ENCODE data around the gene SHC1.
A peak's percentile ranks its signal among the peaks of the same experiment; 100 is the strongest.
"Not testable (repeated sequence)": the region's sequence is repeated elsewhere in the genome, so short reads cannot be mapped to it uniquely, and the experiment has no call there.

SHC1 gene

DNA sequence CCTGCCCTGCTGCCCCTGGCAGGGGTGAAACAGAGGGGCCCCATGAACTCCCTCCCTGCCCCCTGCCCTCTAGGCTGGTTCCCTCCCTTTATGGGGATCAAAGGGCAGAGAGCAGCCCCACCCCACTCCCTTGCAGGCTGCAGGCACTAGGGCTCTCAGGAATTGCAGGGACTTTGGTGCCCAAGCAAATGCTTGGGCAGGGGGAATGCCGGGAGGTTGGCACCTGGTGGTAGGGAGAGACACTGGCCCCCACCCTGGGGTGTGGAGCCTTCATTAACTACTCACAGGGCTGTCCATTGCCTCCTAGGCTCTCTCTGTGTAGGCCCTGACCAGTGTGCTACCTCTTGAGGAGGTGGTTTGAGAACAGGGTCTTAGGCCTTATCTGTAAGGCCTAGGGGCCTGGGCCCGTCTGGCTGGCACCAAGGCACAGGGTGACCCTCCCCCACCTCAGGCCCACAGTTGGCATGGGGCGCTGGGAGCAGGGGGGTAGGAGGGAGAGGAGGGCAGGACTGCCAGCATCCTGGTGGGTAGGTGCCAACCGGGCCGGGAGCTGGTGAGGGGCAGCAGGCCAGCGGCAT is 36.8 kb upstream of the SHC1 start:
- DNase-seq = no peak

DNA sequence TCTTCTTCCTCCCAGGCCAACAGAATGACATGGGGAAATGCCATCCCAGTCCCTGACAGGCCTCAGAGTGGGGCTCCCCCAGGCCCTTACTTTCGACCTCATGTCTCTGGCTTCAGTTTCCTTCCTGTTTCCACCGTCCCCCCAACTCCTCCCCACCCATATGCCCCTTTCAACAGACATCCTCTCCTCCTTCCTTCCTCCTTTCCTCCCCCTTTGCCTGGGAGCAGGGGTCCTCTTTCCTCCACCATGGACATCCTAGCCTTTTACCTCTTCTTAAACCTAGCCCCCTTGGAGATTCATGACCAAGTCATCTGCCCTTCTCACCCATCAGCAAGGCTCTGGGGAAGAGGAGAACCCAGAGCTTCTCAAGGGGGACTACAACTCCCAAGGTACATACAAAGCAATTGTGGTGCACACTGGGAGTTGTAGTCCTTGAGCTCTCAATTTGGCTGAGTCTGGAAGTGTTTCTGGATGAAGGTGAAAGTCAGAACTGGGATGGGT is 36.1 kb upstream of the SHC1 start:
- DNase-seq = no peak

DNA sequence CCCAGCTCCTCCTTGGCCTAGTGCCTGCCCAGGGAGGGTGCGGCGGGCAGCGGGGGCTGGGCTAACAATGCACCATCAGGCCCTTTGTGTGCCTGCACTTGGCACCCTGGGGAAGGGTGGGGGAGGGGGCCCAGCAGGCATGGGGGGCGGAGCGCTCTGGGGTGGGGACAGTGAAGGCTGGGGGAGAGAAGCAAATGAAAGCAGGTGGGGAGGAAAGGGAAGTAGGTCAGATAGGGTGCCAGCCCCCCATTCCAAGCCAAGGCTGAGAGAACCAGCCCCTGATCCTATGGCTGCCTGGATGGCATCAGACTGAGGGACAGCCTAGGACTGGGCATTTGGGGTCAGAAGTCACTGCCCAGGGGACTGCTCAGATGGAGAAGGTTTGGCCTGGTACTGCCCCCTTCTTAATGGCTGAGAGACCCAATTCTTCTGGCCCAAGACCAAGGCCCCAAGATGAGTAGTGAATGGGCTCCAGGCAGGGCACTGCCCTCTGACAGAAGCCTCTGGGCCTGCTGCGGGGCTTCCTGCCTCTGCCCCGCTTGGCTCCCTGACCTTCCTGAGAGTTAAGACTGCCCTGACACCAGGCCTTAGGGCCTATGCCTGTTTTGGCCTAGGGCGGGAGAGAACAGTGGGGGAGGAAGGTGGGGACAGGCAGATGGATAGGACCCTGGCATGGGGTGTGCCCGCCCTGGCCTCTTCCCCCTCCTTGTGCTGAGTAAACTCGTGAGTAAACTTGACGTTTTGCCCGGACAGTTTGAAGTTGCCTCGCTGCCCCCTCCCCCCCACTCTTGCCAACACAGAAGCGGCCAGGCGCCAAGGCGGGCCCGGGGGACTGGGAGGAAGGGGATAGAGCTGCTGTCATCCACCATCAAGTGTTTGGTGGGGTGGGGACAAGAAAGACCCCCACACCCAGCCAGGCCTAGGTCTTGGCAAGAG is 34.8 kb upstream of the SHC1 start:
- no peak for DNase-seq

DNA sequence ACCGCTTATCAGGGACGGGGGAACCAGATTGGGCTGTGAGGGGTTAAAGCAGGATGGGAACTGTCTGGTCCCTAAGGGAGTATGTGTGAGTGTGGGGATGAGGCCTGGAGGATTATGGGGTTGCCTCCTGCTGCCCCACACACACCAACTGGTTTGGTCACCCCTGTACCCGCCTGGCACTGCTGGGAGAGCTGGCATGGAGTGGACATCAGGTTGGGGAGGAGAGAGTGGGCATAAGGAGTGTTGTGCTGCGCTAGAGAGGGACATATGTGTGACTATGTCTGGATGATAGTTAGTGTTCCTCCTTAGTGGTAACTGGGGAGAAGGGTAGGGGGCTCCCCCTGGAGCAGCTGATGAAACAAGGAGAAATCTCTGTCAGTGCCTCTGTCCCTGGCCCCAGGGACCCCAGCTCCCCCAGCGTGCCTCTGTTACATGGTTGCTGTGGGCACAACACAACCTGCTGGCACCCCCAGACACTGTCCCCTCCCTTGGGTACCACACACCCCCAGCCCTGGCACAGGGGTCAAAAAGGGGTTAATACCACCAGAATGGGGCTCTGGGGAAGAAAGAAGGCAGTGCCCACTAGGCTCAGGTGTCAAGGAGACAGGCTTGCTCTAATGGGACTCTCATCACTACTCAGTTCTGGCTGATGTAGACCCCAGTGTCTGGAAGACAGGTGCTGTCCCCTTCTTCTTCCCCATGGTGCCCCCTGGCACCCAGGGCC is 34.0 kb upstream of the SHC1 start:
- DNase-seq = no peak

DNA sequence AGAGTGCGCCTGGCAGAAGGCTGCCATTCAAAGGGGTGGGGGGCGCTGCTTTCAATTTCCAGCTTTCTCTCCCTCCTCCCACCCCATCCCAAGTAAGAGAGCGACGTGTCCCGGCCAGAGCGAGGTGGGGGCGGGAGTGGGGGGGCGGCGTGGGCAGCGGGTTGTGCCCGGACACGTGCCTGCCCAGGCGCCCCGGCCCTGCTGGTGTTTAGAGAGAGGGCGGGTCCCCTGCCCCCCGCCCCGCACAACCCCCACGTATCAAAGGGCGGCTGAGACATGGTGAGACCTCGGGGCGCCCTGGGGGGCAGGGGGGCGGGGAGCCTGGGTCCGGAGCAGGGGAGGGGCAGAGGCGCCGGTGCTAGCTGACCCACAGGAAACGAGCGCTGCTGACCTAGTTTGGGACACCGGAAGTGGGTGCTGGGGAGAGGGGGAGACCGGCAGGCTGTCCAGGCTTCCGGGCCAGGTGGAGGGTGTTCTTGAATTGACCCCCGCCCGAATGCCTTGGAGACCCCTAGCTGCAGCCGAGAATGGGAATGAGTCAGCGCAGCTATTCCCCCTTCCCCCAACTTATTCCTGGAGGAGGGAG is 33.3 kb upstream of the SHC1 start:
- peak in 1 of 2 experiments; percentile 64 for DNase-seq

DNA sequence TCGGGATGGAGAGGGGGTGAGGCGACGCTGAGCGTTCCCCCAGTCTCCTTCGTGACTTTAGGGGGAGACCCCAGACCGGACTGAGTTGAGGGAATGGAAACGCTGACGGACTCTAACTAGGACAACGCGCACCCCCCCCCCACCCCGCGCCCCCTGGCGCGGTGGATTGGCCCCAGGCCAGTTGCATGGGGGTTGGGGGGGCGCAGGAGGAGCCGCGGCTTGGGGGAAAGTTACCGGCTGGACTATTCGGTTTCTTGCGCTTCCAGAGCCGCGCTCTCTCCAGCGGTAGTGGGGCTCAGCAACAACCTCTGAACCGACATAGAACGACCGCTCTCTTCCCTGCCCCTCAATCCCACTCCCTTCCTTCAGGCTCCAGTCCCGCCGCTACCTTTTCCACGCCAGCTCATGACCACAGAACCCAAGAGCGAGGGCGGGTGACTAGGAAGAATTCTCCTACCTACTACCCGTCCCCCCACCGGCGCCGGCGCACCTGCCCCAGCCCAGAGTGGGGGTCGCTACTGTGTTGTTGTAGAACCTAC is 32.7 kb upstream of the SHC1 start:
- peak; percentile 37 to 67 for DNase-seq

DNA sequence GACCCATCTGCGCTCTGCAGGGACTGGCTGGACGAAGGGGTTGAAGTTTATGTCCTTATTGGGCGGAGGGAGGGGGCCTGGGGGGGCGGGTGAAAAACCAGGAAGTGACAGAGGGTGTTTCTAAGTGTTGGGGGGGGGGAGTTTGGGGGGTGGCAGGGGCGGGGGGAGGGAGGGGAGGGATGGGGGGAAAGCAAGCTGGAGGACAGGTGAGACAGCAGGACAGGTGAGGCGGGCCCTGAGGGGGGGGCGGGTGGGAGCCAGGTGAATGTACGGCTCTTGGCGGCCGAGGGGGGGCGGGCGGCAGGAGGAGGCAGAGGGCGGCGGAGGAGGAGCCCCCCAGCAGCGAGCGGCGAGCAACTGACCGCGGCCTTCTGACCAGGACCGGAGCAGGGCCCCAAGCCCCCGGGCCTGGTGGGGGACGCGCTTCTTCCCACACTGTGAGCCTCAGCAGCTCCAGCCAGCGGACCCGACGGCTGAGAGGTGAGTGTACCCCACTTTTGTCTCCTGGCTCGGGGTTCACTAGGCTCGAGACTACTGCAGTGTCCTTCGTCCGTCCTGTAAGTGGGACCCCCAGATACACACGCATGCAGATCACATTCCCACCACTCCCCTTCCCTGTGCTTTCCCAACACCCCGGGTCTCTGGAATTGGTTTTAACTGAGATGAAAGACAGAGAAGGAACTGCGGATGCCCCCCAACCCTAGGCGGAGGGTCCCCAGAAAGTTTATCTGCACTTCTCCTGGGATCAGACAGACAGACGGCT is 32.1 kb upstream of the SHC1 start, which contains the start of gene ZBTB7B:
Gene ZBTB7B (plus strand): TSS at position 339 of the 763 bp plus-strand sequence. CDS start 11,859 bp downstream, outside the sequence.
- no peak for DNase-seq

DNA sequence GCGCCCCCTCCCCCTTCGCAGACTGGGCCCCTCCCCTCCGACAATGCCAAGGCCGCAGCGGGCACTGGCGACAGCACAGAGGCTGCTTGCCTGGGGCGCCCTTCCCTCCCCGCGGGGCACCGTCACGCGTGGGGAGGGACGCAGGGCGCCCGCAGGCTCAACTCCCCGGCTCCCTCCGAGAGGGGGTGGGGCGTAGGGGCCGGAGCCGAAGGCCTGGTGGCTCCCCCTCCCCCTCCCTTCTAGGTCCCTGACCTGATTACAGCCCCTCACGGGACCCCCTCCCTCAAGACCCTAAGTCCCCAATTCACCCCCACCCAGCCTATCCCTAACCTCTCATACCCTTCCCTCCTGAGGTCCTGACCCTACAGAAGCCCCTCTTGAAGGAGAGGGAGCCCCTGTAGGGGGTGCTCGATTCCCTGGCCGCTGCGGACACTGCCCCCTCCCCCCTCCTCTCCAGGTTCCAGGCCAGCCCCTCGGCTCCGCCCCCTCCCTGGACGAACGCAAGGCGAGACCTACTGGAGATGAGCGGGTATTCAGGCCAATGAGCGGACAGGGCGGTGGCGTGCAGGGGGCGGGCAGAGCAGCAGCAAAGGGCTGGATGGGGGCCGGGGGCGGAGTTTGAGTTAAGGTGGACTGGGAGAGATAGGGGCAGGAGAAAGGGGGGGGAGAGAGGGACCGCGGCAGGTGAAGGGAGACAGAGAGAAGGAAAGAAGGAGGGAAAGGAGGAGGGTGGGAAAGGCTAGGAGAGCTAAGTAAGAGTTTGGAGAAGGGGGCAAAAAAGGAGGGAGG is 31.3 kb upstream of the SHC1 start:
- peak; percentile 99 to 100 for DNase-seq

DNA sequence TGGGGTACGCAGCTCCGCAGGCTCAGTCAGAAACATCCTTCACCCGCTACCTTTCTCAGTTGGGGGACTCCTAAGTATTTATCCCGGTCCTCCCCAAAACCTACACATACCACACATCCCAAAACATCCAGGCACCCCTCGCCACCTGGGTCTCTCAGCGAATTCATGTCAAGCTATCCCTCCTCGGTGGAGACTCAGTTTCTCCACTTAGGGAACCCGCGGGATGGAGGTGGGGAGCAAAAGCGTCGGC is 30.8 kb upstream of the SHC1 start:
- DNase-seq = no peak

DNA sequence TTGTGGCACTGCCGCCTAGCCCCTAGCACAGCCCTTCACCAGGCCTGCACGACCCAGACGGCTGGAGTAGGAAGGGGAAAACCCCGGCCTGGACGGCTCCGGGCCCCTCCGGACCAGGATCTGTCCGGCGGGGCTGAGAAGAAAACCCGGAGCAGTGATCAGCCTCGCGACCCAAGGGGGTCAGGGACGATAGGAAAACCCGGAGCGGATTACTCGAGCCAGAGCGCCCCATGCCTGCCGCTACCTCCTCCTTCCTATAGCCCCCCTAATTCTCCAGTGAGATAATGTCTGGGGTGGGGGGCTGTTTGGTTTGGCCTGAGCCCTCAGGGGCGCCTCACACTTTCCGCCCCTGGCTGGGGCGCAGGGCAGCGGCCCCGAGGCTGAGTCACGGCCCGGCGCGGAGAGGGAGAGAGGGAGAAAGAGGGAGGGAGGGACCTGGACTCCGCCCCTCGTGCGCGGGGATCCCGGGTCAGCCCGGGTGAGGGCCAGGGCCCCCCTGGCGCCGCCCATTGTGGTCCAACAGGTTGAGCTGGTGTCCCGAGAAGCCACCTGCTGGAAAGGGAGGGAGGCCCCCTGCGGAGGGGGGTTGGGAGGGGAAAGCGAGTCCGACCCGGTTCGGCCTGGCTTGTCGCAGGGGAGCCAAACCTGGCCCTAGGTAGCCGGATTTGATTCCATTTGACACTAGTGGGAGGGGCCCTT is 30.3 kb upstream of the SHC1 start:
- peak; percentile 90 to 95 for DNase-seq

DNA sequence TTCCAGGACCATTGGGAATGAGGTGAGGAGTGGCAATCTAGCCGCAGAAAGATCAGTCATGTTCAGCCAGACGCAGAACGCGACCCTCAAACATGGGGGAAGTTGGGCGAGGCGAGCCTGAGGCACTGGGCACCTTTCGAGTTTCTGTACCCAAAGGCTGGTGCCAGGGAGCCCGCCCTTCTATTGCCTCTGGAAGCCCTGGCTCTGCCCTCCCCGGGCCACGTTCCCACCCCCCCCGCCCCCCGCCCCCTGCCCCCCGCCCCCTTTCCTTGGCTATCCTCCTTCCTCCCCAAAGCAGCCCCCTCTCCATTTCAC is 29.8 kb upstream of the SHC1 start:
- peak in 1 of 2 experiments; percentile 74 for DNase-seq

DNA sequence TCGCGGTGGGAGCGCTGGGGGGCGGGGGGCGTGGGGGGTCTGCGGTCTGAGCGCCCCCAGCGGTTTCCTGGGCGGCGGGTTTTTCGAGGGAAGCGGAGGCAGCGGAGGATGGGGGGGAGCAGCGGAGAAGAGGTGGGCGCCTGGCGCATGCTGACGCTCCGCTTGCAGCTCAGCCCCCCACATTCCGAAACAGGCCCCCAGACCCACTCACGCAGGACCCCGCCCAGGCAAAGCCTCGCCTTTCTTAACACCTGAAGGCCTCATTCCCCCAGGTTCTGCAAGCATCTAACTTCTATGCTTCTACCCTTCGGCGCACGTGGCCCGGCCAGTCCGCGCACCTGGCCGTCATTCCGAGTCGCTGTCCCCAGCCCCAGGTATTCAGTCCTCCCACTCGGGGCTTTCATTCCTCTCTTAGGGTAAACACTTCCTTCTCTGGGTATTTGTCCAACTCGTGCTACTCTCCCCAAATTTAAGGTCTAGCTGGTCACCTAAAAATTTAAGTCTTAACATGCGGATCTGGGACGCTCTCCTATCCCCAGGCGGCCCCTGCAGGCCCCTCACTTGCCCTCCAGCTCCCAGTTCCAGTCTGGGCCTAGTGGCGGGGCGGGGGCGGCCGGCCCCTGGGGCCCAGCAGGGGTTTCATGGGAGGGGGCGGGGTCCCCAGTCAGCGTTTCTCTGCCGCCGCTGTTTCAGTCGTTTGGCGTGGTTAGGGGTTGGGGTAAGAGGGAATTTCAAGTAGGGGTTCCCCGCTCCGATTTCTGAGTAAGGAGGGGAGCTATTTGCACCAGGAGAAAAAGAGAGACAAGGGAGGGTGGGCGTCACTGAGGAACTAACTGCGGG is 29.2 kb upstream of the SHC1 start:
- peak; percentile 58 to 76 for DNase-seq

DNA sequence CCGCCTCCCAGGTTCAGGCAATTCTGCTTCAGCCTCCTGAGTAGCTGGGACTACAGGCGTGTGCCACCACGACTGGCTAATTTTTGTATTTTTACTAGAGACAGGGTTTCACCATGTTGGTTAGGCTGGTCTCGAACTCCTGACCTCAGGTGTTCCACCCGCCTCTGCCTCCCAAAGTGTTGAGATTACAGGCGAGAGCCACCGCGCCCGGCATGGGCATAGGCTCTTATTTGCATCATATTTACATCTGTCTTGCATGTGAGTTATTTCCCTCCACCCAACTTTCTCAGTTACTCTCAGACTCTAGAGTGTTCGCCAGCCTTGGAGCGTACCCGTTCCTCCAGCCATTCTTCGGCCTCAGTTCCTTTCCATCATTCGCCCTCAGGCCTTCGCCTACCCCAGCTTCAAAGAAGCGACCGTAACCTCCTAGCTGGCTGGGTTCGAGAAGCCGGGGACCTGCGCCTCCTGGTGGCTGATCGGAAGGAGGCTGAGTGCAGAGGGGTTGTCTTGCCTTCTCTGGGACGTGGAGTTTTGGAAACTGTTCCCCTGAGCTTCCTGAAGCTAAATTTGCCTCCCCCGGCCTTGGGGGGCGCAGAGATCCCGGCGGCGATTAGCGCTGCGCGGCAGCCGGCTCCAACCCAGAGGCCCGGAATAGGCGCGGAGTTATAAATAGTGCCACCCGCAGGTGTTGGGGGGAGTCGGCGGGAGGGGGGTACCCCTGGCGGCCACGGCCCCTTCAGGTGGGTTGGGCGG is 28.4 kb upstream of the SHC1 start:
- DNase-seq = peak; percentile 77 to 82

DNA sequence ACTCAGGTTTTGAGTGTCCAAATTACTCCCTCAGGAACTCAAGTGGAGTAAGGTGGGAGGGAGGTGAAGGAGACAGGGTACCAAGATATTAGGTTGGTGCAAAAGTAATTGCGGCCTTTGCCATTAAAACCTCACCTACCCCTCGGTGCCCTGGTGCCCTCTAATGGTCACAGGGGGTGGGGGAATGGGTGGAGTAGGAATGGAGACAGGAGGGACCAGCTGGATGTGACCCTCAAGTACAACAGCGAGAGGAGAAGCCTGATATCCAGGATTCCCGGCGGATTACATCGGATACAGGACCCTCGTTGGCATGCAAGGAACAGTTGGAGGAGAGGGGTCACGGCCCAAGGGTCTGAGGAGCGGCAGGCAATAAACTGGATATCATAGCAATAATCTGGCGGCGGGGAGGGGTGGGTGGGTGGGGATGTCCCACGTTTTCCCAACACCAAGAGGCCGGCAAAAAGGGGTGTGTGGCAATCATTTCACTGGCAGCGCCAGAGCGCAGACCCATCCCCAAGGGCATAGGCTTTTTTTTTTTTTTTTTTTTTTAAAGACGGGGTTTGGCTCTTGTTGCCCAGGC is 27.7 kb upstream of the SHC1 start:
- DNase-seq = no peak

DNA sequence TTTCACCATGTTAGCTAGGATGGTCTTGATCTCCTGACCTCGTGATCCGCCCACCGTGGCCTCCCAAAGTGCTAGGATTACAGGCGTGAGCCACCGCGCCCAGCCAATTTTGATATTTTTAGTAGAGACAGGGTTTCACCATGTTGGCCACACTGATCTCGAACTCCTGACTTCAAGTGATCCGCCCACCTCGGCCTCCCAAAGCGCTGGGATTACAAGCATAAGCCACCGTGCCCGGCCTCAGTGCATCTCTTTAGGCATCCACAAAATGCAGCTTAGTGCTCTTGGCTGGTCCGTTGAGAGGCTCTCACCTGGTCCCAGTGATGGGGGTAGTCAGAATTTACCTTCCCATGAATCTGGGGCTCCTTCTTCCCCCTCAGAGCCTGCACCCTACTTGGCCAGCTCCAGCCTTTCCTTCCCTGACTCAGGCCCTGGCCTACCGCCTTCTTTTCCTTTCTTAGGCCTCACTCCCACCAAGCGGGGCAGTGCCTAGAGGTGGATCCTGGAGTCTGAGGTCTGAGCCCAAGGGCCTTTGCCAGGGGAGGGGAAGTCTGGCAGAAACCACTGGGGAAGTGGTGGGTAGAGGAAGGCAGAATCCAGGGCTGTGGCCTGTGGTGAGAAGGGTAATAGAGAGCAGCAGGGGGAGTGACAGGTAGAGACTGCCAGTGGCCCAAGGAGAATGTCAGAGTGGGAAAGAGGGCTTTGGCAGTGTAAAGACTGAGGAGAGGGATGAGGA is 26.6 kb upstream of the SHC1 start:
- no peak for DNase-seq

DNA sequence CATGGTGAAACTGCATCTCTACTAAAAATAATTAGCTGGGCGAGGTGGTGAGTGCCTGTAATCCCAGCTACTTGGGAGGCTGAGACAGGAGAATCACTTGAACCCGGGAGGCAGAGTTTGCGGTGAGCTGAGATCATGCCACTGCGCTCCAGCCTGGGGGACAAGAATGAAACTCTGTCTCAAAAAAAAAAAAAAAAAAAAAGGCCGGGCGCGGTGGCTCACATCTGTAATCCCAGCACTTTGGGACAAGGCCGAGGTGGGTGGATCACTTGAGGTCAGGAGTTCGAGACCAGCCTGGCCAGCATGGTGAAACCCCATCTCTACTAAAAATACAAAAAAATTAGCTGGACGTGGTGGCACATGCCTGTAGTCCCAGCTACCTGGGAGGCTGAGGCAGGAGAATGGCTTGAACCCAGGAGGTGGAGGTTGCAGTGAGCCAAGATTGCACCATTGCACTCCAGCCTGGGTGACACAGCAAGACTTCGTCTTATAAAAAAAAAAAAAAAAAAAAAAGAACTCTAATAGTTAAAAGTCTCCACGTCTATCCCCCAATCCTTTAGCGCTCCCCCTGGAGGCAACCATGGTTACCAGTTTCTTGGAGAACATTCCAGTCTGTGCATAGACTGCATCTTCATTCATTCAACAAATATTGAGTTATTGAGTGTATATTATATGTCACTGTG is 24.9 kb upstream of the SHC1 start:
- not testable (repeated sequence) for DNase-seq

DNA sequence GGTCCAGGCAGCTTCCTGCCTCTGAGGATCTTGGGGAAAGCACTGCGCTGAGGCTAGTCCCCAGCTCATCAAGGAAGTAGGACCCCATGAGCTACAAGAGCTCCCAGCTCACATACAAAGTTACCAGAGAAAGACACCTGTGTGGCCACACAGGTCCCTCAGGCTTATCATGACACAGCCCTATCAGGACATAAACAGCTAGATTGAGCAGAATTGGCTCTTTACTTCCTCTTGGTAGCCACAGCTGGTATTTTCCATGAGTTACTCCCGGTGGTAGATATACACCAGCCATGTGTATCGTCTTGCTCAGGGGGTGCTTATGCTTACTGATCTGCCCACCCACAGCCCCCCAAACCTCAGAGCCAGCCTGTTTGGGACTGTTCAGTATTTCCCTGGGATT is 24.0 kb upstream of the SHC1 start:
- no peak for DNase-seq

DNA sequence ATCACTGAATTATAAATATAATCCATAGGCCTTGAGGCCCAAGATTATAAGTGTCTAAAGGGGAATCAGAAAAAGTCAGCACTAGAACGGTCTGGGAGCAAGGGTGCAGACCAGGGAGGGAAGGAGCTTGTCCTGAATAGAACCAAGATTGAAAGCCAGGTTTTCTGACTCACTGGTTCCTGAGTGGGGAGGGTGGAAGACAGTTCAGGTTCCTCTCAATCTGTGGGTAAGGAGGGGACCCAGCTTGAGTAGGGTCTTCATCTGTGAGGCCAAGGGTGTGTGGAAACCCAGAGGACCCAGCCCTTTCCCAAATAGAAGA is 23.7 kb upstream of the SHC1 start:
- DNase-seq = no peak
